Endodermal cell (in vitro differentiated cells): ENCODE data around the gene PTPRR. TPM values are rescaled to one million over a fixed set of nuclear protein-coding genes. Genes with fewer than 3 reads are reported as not detected.

Source experiments
- DNase-seq: peaks from one replicate; pipeline ENCODE4 v3.0.0-alpha.2; 2017
- H3K27ac ChIP-seq: 2 replicates; pipeline ENCODE4 v1.5.1; 2013; ENCODE audit warnings: mild to moderate bottlenecking, low read depth, low read length, moderate library complexity
- H3K27me3 ChIP-seq: 2 replicates; pipeline ENCODE4 v1.6.1; 2013; ENCODE audit warnings: mild to moderate bottlenecking, low read length, moderate library complexity; ENCODE audit not compliant: insufficient read depth, control insufficient read depth, poor library complexity, severe bottlenecking
- H3K36me3 ChIP-seq: 2 replicates; pipeline ENCODE4 v1.7.0; 2013; ENCODE audit warnings: mild to moderate bottlenecking, low read length, moderate library complexity; ENCODE audit not compliant: control insufficient read depth, insufficient read depth
- H3K4me1 ChIP-seq: one replicate; pipeline ENCODE4 v1.7.0; 2013; ENCODE audit warnings: low read length; ENCODE audit not compliant: control insufficient read depth, insufficient read depth
- H3K4me3 ChIP-seq: 2 replicates; pipeline ENCODE4 v1.5.1; 2013; ENCODE audit warnings: mild to moderate bottlenecking, low read length, moderate library complexity
- H3K9ac ChIP-seq: 2 replicates; pipeline ENCODE4 v1.6.1; 2013; ENCODE audit warnings: mild to moderate bottlenecking, low read length, moderate library complexity; ENCODE audit not compliant: poor library complexity, severe bottlenecking; ENCODE audit errors: extremely low read depth
- H3K9me3 ChIP-seq: 2 replicates; pipeline ENCODE4 v1.6.1; 2013; ENCODE audit warnings: mild to moderate bottlenecking, low read length, moderate library complexity; ENCODE audit not compliant: control insufficient read depth
- H3K27ac Mint-ChIP-seq: 2 replicates; pipeline ENCODE4 v1.8.0; 2020; ENCODE audit warnings: mixed read lengths
- H3K27me3 Mint-ChIP-seq: 2 replicates; pipeline ENCODE4 v1.8.0; 2021; ENCODE audit warnings: mild to moderate bottlenecking, mixed read lengths; ENCODE audit not compliant: insufficient read depth
- H3K36me3 Mint-ChIP-seq: 2 replicates; pipeline ENCODE4 v1.8.0; 2020; ENCODE audit warnings: low read depth, mixed read lengths
- H3K4me1 Mint-ChIP-seq: 2 replicates; pipeline ENCODE4 v1.8.0; 2020; ENCODE audit warnings: mixed read lengths
- H3K4me3 Mint-ChIP-seq: 2 replicates; pipeline ENCODE4 v1.8.0; 2020; ENCODE audit warnings: mild to moderate bottlenecking, moderate library complexity, mixed read lengths
- H3K9me3 Mint-ChIP-seq: 2 replicates; pipeline ENCODE4 v1.8.0; 2020; ENCODE audit warnings: mild to moderate bottlenecking, mixed read lengths
- WGBS, 2 experiments: methylation state at CpG; one replicate each; pipeline versions ENCODE4 v1.1.5 to v1.1.7; 2013; ENCODE audit warnings: missing lambda C conversion rate in 2 of 2, mixed read lengths in 1 of 2; ENCODE audit not compliant: insufficient coverage in 1 of 2, insufficient read length in 1 of 2; 5-methylcytosine and 5-hydroxymethylcytosine counted together
- total RNA-seq, 2 donors: library from RNA; stranded (reverse); fragmentation: NEBNext Ultra II Directional in 1 of 2; extraction: Animal tissue kit (Norgen Biotek cat#: 25700) in 1 of 2; gene quantifications; 2 replicates in 1 of 2; 3 replicates in 1 of 2; pipeline ENCODE4 v1.2.1, GENCODE V29; 2021
- TF ChIP-seq, protein P1 (sequence below): fragments of 200-600 bp; sonication (generic); conservative IDR thresholded peaks from 2 replicates; pipeline ENCODE4 v1.5.0; 2021; ENCODE audit warnings: antibody characterized with exemption, mild to moderate bottlenecking

The PTPRR gene
- total RNA-seq, 2 donors from 2014 or later, result 0.27 to 0.40 TPM

DNA sequence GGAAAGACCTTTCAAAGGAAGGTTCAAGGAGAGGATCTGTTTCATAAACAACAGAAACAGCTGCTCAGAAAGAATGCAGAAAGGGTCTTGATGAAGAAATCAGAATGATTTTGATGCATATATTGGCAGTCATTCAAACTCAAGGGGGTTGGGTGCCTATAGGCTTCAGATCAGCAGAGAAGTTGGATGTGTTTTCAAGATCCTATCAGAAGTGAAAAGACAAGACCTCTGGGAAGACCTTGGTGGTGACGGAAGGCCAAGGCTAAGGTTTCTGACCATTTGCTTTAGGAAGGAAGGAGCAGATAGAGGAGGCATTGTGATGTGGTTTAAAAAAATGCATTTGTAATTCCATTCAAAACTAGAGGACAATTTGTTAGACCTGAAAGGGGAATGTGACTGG, 268.1 kb downstream of the PTPRR start:
- H3K9me3 Mint-ChIP-seq, result no peaks in the 10 kb centered on the region

DNA sequence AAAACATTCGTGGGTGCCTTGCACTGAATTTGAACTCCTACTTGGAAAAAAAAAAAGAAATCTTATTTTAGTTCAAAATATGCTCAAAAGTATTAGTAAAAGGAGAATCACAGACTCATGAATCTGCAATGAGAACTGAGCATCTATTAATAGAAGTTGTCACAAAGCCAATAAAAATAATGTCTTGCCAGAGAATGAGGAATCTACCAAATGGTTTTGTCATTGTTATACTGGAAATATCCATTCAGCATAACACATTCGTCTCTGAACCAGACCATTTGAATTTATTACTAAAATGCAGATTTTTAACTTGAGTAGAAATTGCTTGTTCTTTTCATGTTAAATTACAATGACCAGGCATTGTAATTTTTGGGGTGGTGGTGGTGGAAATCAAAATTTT, 271.7 kb downstream of the PTPRR start:
- Histone ChIP-seq H3K9ac (no peak overlapping the region), H3K4me1 (no peaks in the 10 kb centered on the region), H3K36me3 (no peaks in the 10 kb centered on the region), H3K27ac (no peak overlapping the region), H3K27me3 (no peaks in the 10 kb centered on the region), H3K4me3 (no peak overlapping the region), H3K9me3 (no peaks in the 10 kb centered on the region)
- Mint-ChIP-seq H3K27me3 (no peaks in the 10 kb centered on the region), H3K27ac (no peak overlapping the region), H3K9me3 (no peaks in the 10 kb centered on the region), H3K4me3 (no peak overlapping the region), H3K4me1 (no peaks in the 10 kb centered on the region), H3K36me3 (no peaks in the 10 kb centered on the region)
- TF ChIP-seq, protein P1, sequence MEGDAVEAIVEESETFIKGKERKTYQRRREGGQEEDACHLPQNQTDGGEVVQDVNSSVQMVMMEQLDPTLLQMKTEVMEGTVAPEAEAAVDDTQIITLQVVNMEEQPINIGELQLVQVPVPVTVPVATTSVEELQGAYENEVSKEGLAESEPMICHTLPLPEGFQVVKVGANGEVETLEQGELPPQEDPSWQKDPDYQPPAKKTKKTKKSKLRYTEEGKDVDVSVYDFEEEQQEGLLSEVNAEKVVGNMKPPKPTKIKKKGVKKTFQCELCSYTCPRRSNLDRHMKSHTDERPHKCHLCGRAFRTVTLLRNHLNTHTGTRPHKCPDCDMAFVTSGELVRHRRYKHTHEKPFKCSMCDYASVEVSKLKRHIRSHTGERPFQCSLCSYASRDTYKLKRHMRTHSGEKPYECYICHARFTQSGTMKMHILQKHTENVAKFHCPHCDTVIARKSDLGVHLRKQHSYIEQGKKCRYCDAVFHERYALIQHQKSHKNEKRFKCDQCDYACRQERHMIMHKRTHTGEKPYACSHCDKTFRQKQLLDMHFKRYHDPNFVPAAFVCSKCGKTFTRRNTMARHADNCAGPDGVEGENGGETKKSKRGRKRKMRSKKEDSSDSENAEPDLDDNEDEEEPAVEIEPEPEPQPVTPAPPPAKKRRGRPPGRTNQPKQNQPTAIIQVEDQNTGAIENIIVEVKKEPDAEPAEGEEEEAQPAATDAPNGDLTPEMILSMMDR, result no peak
- 90 to 100% methylated on average over 1 to 2 of the region's 2 CpGs for WGBS, 2 experiments
- no peak for DNase-seq

More for the DNA sequence above, 268.1 kb downstream of the PTPRR start:
- H3K27ac Mint-ChIP-seq, result no peak overlapping the region
- Histone ChIP-seq H3K27ac (no peak overlapping the region), H3K27me3 (no peaks in the 10 kb centered on the region), H3K9ac (no peak overlapping the region), H3K4me1 (no peaks in the 10 kb centered on the region), H3K36me3 (no peaks in the 10 kb centered on the region), H3K4me3 (no peak overlapping the region), H3K9me3 (no peaks in the 10 kb centered on the region)
- no peaks in the 10 kb centered on the region for H3K27me3 Mint-ChIP-seq
- TF ChIP-seq, protein P1, result no peak
- H3K36me3 Mint-ChIP-seq, result no peaks in the 10 kb centered on the region
- 92 to 100% methylated on average over 1 of the region's 1 CpG for WGBS, 2 experiments
- H3K4me3 Mint-ChIP-seq, result no peak overlapping the region
- no peaks in the 10 kb centered on the region for H3K4me1 Mint-ChIP-seq
- DNase-seq, result no peak

DNA sequence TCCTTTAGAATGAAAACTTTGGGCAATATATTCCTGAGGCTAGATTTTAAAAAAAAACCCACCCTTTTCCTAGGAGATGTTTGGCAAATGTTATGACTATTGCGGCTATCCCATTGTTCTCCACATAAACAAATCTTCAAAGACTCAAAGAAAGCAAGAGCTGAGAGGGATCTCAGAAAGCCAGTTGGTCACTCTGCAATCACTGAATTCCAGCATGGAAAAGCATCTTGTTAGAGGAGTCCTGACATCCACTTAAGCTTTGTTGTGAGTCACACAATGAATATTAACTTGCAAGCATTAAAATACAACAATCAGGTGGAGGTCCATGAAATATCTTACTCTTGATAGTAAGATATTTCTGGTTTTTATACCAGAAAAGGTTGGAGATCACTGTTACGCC, 272.3 kb downstream of the PTPRR start:
- TF ChIP-seq, protein P1, result no peak
- H3K27ac Mint-ChIP-seq, result no peak overlapping the region
- Histone ChIP-seq H3K4me1 (no peaks in the 10 kb centered on the region), H3K4me3 (no peak overlapping the region), H3K27ac (no peak overlapping the region), H3K36me3 (no peaks in the 10 kb centered on the region), H3K27me3 (no peaks in the 10 kb centered on the region), H3K9ac (no peak overlapping the region), H3K9me3 (no peaks in the 10 kb centered on the region)
- 91% methylated on average over 2 of the region's 2 CpGs; no CpG with 5 or more reads in 1 of the 2 experiments for WGBS, 2 experiments
- no peak overlapping the region for H3K4me3 Mint-ChIP-seq
- no peaks in the 10 kb centered on the region for H3K27me3 Mint-ChIP-seq
- H3K36me3 Mint-ChIP-seq, result no peaks in the 10 kb centered on the region
- no peak for DNase-seq
- H3K9me3 Mint-ChIP-seq, result no peaks in the 10 kb centered on the region
- no peaks in the 10 kb centered on the region for H3K4me1 Mint-ChIP-seq
